ENCODE measurements around the gene AQP2. TPM values are rescaled to one million over a fixed set of nuclear protein-coding genes. Genes with fewer than 3 reads are reported as not detected.

AQP2 gene
- total and polyA plus RNA-seq, 2 experiments from 2014 or later = 0.71 to 1.4 TPM

DNA sequence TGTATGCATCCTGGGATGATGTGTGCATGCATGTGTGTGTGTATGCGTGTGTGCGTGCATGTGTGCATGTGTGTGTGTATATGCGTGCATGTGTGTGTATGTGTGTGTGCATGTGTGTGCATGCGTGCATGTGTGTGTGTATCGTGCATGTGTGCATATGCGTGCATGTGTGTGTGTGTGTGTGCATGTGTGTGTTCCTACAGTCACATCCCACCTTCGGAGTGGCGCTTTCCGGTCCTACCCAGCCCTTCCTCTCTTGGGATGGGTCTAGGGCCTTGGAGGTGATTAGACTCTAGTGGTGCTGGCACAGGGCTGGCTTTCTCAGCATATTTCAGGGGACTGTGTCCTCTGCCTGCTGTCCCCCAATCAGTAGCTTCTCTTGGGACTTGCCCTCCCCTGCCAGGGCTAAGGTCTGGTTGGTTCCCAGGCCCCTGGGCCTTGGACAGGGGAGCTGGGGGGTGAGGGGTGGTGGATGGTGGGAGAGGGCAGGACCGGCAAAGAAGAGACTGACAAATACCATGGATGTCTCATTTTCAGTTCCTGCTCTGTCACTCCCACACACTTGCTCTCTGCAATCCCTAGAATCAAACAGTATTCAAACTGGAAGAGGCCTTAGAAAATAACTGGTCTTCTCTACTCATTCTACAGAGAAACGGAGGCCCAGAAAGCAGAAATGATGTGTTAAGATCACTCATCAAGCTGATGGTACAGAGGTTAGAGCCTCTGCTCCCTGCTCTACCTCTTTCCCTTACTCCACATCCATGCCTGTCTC lies 24.9 kb upstream of the AQP2 start:
- no peak for DNase-seq (ENCODE audit: low spot score)
- Histone ChIP-seq H4K20me1 (ENCODE audit: insufficient read depth, poor library complexity, severe bottlenecking) (no peaks in the 10 kb centered on the region), H3K4me1 (ENCODE audit: insufficient read depth) (no peaks in the 10 kb centered on the region), H3K36me3 (replicated peaks; ENCODE audit: insufficient read depth, low read depth) (no peaks in the 10 kb centered on the region), H3K4me2 (no peak overlapping the region), H3K4me3 (no peak overlapping the region), H3K27me3 (no peaks in the 10 kb centered on the region), H3K79me2 (no peaks in the 10 kb centered on the region), H2AFZ (no peak overlapping the region), H3K9me2 (replicated peaks; ENCODE audit: insufficient read depth) (no peaks in the 10 kb centered on the region), H3K9me3 (ENCODE audit: low read depth) (no peaks in the 10 kb centered on the region), H3K27ac (no peak overlapping the region)
- TF ChIP-seq EZH2phosphoT487 (IDR thresholded peaks at IDR 0.05; ENCODE audit: low read depth, severe bottlenecking, unreplicated experiment) (no peak), EZH2 (IDR thresholded peaks at IDR 0.05; ENCODE audit: borderline replicate concordance) (no peak)
- TF ChIP-seq, protein P1, sequence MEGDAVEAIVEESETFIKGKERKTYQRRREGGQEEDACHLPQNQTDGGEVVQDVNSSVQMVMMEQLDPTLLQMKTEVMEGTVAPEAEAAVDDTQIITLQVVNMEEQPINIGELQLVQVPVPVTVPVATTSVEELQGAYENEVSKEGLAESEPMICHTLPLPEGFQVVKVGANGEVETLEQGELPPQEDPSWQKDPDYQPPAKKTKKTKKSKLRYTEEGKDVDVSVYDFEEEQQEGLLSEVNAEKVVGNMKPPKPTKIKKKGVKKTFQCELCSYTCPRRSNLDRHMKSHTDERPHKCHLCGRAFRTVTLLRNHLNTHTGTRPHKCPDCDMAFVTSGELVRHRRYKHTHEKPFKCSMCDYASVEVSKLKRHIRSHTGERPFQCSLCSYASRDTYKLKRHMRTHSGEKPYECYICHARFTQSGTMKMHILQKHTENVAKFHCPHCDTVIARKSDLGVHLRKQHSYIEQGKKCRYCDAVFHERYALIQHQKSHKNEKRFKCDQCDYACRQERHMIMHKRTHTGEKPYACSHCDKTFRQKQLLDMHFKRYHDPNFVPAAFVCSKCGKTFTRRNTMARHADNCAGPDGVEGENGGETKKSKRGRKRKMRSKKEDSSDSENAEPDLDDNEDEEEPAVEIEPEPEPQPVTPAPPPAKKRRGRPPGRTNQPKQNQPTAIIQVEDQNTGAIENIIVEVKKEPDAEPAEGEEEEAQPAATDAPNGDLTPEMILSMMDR (IDR thresholded peaks at IDR 0.05; ENCODE audit: poor library complexity) = no peak
- 94% methylated on average over 11 of the region's 11 CpGs for WGBS (ENCODE audit: low lambda C conversion rate, missing lambda C conversion rate)

DNA sequence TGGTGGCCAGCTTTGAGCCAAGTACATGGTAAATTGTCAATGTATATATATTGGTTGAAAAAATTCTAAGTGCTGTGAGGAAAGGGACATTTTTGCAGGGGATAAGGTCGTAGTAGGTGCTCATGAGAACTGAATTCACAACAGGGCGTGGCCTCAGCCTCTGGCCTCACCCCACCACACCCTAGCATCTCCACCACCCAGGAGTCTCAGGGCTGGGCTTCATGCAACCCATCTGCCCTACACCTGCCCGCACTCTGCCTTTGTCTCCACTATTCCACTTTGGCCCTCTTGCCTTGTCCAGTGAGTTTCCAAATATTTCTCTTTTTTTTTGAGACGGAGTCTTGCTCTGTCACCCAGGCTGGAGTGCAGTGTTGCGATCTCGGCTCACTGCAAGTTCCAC lies 22.1 kb upstream of the AQP2 start:
- no peaks in the 10 kb centered on the region for H3K27me3 ChIP-seq
- no peak overlapping the region for H3K4me3 ChIP-seq
- no peak overlapping the region for H2AFZ ChIP-seq
- no peaks in the 10 kb centered on the region for H3K9me3 ChIP-seq (ENCODE audit: low read depth)
- H3K4me2 ChIP-seq = no peak overlapping the region
- no peak overlapping the region for H3K27ac ChIP-seq
- TF ChIP-seq, protein P1 (IDR thresholded peaks at IDR 0.05; ENCODE audit: poor library complexity) = no peak
- TF ChIP-seq EZH2phosphoT487 (IDR thresholded peaks at IDR 0.05; ENCODE audit: low read depth, severe bottlenecking, unreplicated experiment) (no peak), EZH2 (IDR thresholded peaks at IDR 0.05; ENCODE audit: borderline replicate concordance) (no peak)
- H3K36me3 ChIP-seq (replicated peaks; ENCODE audit: insufficient read depth, low read depth) = no peaks in the 10 kb centered on the region
- no peaks in the 10 kb centered on the region for H4K20me1 ChIP-seq (ENCODE audit: insufficient read depth, poor library complexity, severe bottlenecking)
- no peaks in the 10 kb centered on the region for H3K79me2 ChIP-seq
- 85% methylated on average over 6 of the region's 6 CpGs for WGBS (ENCODE audit: low lambda C conversion rate, missing lambda C conversion rate)
- DNase-seq (ENCODE audit: low spot score) = no peak
- H3K4me1 ChIP-seq (ENCODE audit: insufficient read depth) = no peaks in the 10 kb centered on the region
- H3K9me2 ChIP-seq (replicated peaks; ENCODE audit: insufficient read depth) = no peaks in the 10 kb centered on the region

DNA sequence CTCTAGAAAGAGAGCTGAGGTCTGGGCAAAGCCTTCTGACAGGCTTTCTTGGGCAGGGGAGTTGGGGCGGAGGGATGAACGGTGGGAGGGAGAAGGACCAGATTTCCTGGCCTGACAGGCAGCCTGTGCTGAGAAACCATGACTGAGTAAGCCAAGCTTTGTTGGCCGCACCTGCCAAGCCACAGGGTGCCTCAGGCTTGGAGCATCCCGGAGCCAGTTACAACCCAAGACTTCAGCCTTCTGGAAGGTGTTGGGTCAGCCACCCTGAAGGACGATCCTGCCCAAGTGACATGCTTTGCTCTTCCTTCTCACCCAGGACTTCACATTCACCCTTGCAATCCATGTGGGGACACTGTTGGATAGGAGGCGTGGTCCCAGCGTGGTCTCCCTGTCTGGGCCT lies 21.0 kb upstream of the AQP2 start:
- Histone ChIP-seq H3K36me3 (replicated peaks; ENCODE audit: insufficient read depth, low read depth) (no peaks in the 10 kb centered on the region), H3K27me3 (no peaks in the 10 kb centered on the region), H3K4me1 (ENCODE audit: insufficient read depth) (no peaks in the 10 kb centered on the region), H3K79me2 (no peaks in the 10 kb centered on the region), H3K27ac (no peak overlapping the region), H4K20me1 (ENCODE audit: insufficient read depth, poor library complexity, severe bottlenecking) (no peaks in the 10 kb centered on the region), H3K4me2 (no peak overlapping the region), H3K9me3 (ENCODE audit: low read depth) (no peaks in the 10 kb centered on the region), H2AFZ (no peak overlapping the region), H3K9me2 (replicated peaks; ENCODE audit: insufficient read depth) (no peaks in the 10 kb centered on the region), H3K4me3 (no peak overlapping the region)
- WGBS (ENCODE audit: low lambda C conversion rate, missing lambda C conversion rate) = 90% methylated on average over 7 of the region's 7 CpGs
- TF ChIP-seq EZH2 (IDR thresholded peaks at IDR 0.05; ENCODE audit: borderline replicate concordance) (no peak), EZH2phosphoT487 (IDR thresholded peaks at IDR 0.05; ENCODE audit: low read depth, severe bottlenecking, unreplicated experiment) (no peak)
- TF ChIP-seq, protein P1 (IDR thresholded peaks at IDR 0.05; ENCODE audit: poor library complexity) = no peak
- no peak for DNase-seq (ENCODE audit: low spot score)

All from hepatocyte (in vitro differentiated cells).